ENCODE measurements around the gene SLC5A6.

DNA sequence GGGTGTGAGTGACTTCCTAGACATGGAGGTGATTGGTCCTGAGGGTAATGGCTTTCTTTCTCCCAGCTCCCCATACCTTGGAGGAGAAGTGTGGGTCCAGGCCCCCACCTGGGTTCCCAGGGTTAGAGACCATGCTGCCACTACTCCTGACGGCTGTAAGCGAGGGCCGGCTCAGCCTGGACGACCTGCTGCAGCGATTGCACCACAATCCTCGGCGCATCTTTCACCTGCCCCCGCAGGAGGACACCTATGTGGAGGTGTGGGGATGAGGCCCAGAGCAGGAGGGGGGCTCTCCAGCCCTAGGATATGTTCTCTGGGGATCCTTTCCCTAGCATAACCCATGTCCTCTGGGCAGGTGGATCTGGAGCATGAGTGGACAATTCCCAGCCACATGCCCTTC lies 26.9 kb upstream of the SLC5A6 start:
- no peak for TF ChIP-seq POLR2A (IDR thresholded peaks at IDR 0.05)
- TF ChIP-seq, protein P1, sequence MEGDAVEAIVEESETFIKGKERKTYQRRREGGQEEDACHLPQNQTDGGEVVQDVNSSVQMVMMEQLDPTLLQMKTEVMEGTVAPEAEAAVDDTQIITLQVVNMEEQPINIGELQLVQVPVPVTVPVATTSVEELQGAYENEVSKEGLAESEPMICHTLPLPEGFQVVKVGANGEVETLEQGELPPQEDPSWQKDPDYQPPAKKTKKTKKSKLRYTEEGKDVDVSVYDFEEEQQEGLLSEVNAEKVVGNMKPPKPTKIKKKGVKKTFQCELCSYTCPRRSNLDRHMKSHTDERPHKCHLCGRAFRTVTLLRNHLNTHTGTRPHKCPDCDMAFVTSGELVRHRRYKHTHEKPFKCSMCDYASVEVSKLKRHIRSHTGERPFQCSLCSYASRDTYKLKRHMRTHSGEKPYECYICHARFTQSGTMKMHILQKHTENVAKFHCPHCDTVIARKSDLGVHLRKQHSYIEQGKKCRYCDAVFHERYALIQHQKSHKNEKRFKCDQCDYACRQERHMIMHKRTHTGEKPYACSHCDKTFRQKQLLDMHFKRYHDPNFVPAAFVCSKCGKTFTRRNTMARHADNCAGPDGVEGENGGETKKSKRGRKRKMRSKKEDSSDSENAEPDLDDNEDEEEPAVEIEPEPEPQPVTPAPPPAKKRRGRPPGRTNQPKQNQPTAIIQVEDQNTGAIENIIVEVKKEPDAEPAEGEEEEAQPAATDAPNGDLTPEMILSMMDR (IDR thresholded peaks at IDR 0.05): no peak
- no peak for TF ChIP-seq EP300 (IDR thresholded peaks at IDR 0.05)
- no peak for TF ChIP-seq POLR2AphosphoS5 (IDR thresholded peaks at IDR 0.05)

All from stomach (tissue), 4 donors.